GM12878 (cell line): ENCODE results near the gene FAM228B. TPM values are rescaled to one million over a fixed set of nuclear protein-coding genes. Genes with fewer than 3 reads are reported as not detected.

Source experiments
- ATAC-seq: fragments of 200-7000 bp; cut with Tn5 transposase; 3 replicates; pipeline ENCODE4 v1.9.1; 2020; ENCODE audit warnings: mild to moderate bottlenecking, moderate library complexity
- BruUV-seq: library from RNA; stranded (reverse); fragments of 400-500 nt; replicated peaks from 2 replicates; lab custom pipeline; 2021; lab: Mats Ljungman, UMichigan
- CTCF ChIA-PET: fragments of 300-600 bp; sonication (Branson Sonifier 250); formaldehyde crosslinking; extraction: SDS; loops from one replicate; lab custom pipeline; 2021; ENCODE audit warnings: inconsistent platforms; lab: Yijun Ruan, JAX
- POLR2A ChIA-PET: fragments of 350-600 bp; formaldehyde crosslinking; extraction: SDS; loops from one replicate; lab custom pipeline; 2021; ENCODE audit warnings: inconsistent platforms; lab: Charles Lee
- RAD21 ChIA-PET: fragments of 300-600 bp; sonication (Branson Sonifier 250); formaldehyde crosslinking; loops from one replicate; lab custom pipeline; 2023; ENCODE audit warnings: antibody characterized with exemption; ENCODE audit not compliant: unreplicated experiment; lab: Charles Lee
- SMC1A ChIA-PET: fragments of 300-600 bp; sonication (Branson Sonifier 250); formaldehyde crosslinking; loops from one replicate; lab custom pipeline; 2023; ENCODE audit not compliant: unreplicated experiment, uncharacterized antibody; lab: Charles Lee
- DNase-seq: peaks from one replicate; pipeline ENCODE4 v3.0.0-alpha.2; 2011; ENCODE audit warnings: low read depth, low spot score
- FAIRE-seq: peaks from 3 replicates; lab custom pipeline; 2011; peaks lifted over from hg19 to GRCh38; lab: Jason Lieb, UNC
- H2AFZ ChIP-seq: 2 replicates; pipeline ENCODE4 v1.6.0; 2011; ENCODE audit warnings: low read depth, low read length, control low read depth; ENCODE audit not compliant: control insufficient read depth
- H3K27ac ChIP-seq: 2 replicates; pipeline ENCODE4 v1.5.1; 2011; ENCODE audit warnings: control low read depth; ENCODE audit not compliant: control insufficient read depth, insufficient read depth
- H3K27me3 ChIP-seq, 2 experiments: replicated peaks in 1 of 2; 2 replicates each; pipeline versions ENCODE4 v1.6.0 to v1.6.1; 2011; ENCODE audit warnings: low read length in 1 of 2; ENCODE audit not compliant: control insufficient read depth in 2 of 2, insufficient read depth in 2 of 2
- H3K36me3 ChIP-seq, 2 experiments: 2 replicates each; pipeline ENCODE4 v1.5.1; 2011; ENCODE audit warnings: low read length in 1 of 2; ENCODE audit not compliant: control insufficient read depth in 2 of 2, insufficient read depth in 2 of 2
- H3K4me1 ChIP-seq: 2 replicates; pipeline ENCODE4 v1.6.1; 2011; ENCODE audit warnings: mild to moderate bottlenecking, low read length, moderate library complexity, mixed read lengths; ENCODE audit not compliant: control insufficient read depth, insufficient read depth
- H3K4me2 ChIP-seq: 2 replicates; pipeline ENCODE4 v1.6.0; 2011; ENCODE audit warnings: control low read depth; ENCODE audit not compliant: control insufficient read depth, insufficient read depth
- H3K4me3 ChIP-seq: fragments of 200-600 bp; sonication (generic); 2 replicates; pipeline ENCODE4 v1.5.1; 2016
- H3K79me2 ChIP-seq: 2 replicates; pipeline ENCODE4 v1.6.0; 2011; ENCODE audit warnings: low read length; ENCODE audit not compliant: control insufficient read depth, insufficient read depth
- H3K9ac ChIP-seq: 2 replicates; pipeline ENCODE4 v1.8.0; 2011; ENCODE audit warnings: low read length, control low read depth, mixed read lengths; ENCODE audit not compliant: control insufficient read depth, insufficient read depth
- H3K9me3 ChIP-seq: replicated peaks from 3 replicates; pipeline ENCODE4 v1.5.1; 2011; ENCODE audit warnings: mild to moderate bottlenecking, low read length; ENCODE audit not compliant: control insufficient read depth, insufficient read depth
- H4K20me1 ChIP-seq: 2 replicates; pipeline ENCODE4 v1.6.0; 2011; ENCODE audit not compliant: control insufficient read depth, insufficient read depth
- EP300 ChIP-seq, 2 experiments: fragments of 150-350 bp in 1 of 2; IDR thresholded peaks; 2 replicates each; pipeline ENCODE4 v1.6.1; 2011 to 2012; ENCODE audit warnings: low read depth in 2 of 2, low read length in 2 of 2, borderline replicate concordance in 1 of 2, improper control_type of control experiment in 1 of 2, inconsistent platforms in 1 of 2; ENCODE audit not compliant: control insufficient read depth in 1 of 2
- MTA2 ChIP-seq: fragments of 450-650 bp; IDR thresholded peaks from 2 replicates; pipeline ENCODE4 v1.6.1; 2016; ENCODE audit warnings: low read depth, mild to moderate bottlenecking, moderate library complexity
- RELA ChIP-seq: fragments of 450-650 bp; IDR thresholded peaks from 2 replicates; pipeline ENCODE4 v1.8.0; 2014; ENCODE audit warnings: borderline replicate concordance; ENCODE audit not compliant: partially characterized antibody
- SP1 ChIP-seq: IDR thresholded peaks from one replicate; pipeline ENCODE4 v1.6.1; 2011; ENCODE audit warnings: low read depth, low read length
- ZBTB33 ChIP-seq: fragments of 450-650 bp; IDR thresholded peaks from 2 replicates; pipeline ENCODE4 v1.6.1; 2017; ENCODE audit warnings: mild to moderate bottlenecking
- WGBS: methylation state at CpG from one replicate; pipeline ENCODE4 v1.1.6; 2016; ENCODE audit warnings: low lambda C conversion rate; ENCODE audit not compliant: insufficient replicate concordance, insufficient coverage; ENCODE audit errors: missing lambda C conversion rate; 5-methylcytosine and 5-hydroxymethylcytosine counted together
- in situ Hi-C: fragments of 300-500 bp; cut with MboI; formaldehyde crosslinking; loops from 9 replicates; pipeline ENCODE4 v1.14.3; 2018; ENCODE audit warnings: mixed read lengths
- intact Hi-C: fragments of 100-400 bp; cut with micrococcal nuclease; formaldehyde crosslinking; loops from one replicate; pipeline ENCODE4 v1.14.2; 2022; ENCODE audit not compliant: unreplicated experiment
- polyA plus RNA-seq, 11 experiments: library from polyadenylated mRNA; depleted of rRNA in 4 of 11; unstranded in 6 of 11; stranded (reverse) in 5 of 11; fragments of >200 nt; fragmentation: Nextera tagmentation in 4 of 11; fragmentation: Illumina TruSeq in 1 of 11; extraction: Ambion mirVana in 4 of 11; extraction: Trizol in 1 of 11; gene quantifications; 1 replicate in 1 of 11; 2 replicates in 10 of 11; pipeline versions ENCODE4 v1.2.1 to v1.2.3, GENCODE V29; 2011 to 2016; ENCODE audit warnings: inconsistent platforms in 2 of 11, missing spikeins in 2 of 11, low read depth in 1 of 11
- total RNA-seq, 4 experiments: library from RNA; depleted of rRNA in 3 of 4; stranded (reverse); fragments of >200 nt in 3 of 4; fragmentation: Illumina TruSeq in 1 of 4; extraction: Trizol in 1 of 4; gene quantifications; 2 replicates each; pipeline versions ENCODE4 v1.2.1 to v1.2.3, GENCODE V29; 2013 to 2021

Gene FAM228B
- total and polyA plus RNA-seq, 10 of the 15 experiments (the other 5 are each of a cell fraction or from before 2014, with no cell fraction given) = 3.9 to 11.0 (median 7.5) TPM

- RAD21 ChIA-PET = no interaction called here
- no peak overlapping the region for H3K4me3 ChIP-seq
- POLR2A ChIA-PET = no interaction called here
- no peak overlapping the region for H3K27ac ChIP-seq
- no peak for ATAC-seq
- intact Hi-C loops = no loop called here
- no peak for TF ChIP-seq MTA2
- TF ChIP-seq RELA = no peak
- TF ChIP-seq ZBTB33 = no peak
- no peak for TF ChIP-seq EP300 (IDR thresholded peaks at IDR 0.05; ENCODE audit: borderline replicate concordance in 1 of 2, control insufficient read depth in 1 of 2, low read depth in 2 of 2, low read length in 2 of 2)
- TF ChIP-seq SP1 = no peak
- TF ChIP-seq, all 136 proteins: peak for 0
- FAIRE-seq (no peak), DNase-seq (no peak)
- Histone ChIP-seq H3K9me3 (no peaks in the 10 kb centered on the region), H4K20me1 (no peaks in the 10 kb centered on the region), H3K4me1 (peaks cover 9% of the 10 kb centered on the region), H3K27me3 (no peaks in the 10 kb centered on the region), H3K9ac (no peak overlapping the region), H3K4me2 (no peak overlapping the region), H3K79me2 (no peaks in the 10 kb centered on the region), H3K36me3 (peaks cover 14 to 26% of the 10 kb centered on the region in 2 experiments; a peak in 3 of 4 replicates), H2AFZ (no peak overlapping the region)
- ChIA-PET CTCF (interaction anchor here (1.6 kb wide), 1 partner anchor 87 kb away, joined by 3 read pairs; no protein-coding TSS in a partner anchor), SMC1A (no interaction called here)
- WGBS = 92% methylated on average over 7 of the region's 7 CpGs
- in situ Hi-C loops = no loop called here
- no TSS peak for BruUV-seq
These were observed 88.1 kb downstream of the FAM228B start for GRCh38 chr2:24211408-24211807.
